ENCODE results near the gene IPO9.

The IPO9 gene

DNA sequence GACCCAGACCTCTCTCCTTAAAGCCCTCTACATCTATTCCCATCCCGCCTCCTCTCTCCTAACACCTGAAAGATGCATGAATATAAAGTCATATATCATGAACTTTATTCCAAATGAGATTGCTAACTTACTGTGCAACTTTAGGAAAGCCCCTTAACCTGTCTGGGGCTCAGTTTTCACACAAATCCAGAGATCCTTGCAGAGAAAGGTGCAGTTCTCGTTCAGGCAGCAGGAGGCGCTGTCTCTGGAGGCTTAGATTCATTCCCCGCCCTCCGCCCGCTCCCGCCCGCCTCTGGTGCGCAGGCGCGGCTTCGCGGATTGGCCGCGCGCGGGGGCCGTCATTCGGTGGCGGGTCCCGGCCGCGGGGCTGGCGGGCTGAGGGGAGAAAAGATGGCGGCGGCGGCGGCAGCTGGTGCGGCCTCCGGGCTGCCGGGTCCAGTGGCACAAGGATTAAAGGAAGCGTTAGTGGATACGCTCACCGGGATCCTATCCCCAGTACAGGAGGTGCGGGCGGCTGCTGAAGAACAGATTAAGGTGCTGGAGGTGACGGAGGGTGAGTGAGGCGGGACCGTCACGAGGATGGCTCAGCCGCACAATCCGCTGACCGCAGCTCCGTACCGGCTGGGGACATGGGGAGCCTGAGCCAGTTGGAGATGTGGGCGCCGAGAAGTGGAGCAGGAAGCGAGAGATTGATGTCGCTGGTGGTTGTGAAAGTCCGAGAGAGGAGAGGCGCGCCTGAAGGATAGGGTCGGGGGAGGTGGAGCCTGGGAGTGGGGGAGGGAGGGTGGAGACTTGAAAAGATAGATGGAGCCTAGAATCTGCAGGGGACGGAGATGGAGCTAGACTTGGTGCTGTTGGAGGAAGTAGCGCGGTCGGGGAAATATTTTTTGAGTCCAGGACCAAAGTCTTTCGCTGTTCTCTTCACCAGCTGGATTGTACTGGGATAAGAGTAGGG lies at the start of gene IPO9:
IPO9 (plus strand) TSS at position 338 of the 955 bp plus-strand sequence; CDS start at position 391, 53 bp downstream.
- peak; percentile 98 for DNase-seq

- DNase-seq: no peak
Observed at GRCh38 chr1:201779351-201779880, 49.5 kb upstream of the IPO9 start.

- DNase-seq: no peak
Observed at GRCh38 chr1:201780952-201781351, 48.0 kb upstream of the IPO9 start.

GRCh38 chr1:201781437-201781836 lies 47.5 kb upstream of the IPO9 start:
- DNase-seq: no peak

GRCh38 chr1:201782353-201782752 lies 46.6 kb upstream of the IPO9 start:
- no peak for DNase-seq

- no peak for DNase-seq
Observed at GRCh38 chr1:201783058-201783457, 45.9 kb upstream of the IPO9 start.

DNA sequence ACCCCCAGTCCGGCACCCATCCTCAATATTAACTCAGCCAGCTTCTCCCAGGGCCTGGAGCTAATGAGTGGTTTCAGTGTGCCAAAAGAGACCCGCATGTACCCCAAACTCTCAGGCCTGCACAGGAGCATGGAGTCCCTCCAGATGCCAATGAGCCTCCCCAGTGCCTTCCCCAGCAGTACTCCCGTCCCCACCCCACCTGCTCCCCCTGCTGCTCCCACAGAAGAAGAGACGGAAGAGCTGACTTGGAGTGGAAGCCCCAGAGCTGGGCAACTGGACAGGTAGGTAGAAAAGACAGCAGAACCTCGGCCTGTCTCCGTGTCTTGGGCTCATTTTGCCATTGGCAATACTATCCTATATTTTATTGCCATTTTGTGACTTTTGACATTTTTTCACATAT lies 45.4 kb upstream of the IPO9 start:
- no peak for DNase-seq

DNA sequence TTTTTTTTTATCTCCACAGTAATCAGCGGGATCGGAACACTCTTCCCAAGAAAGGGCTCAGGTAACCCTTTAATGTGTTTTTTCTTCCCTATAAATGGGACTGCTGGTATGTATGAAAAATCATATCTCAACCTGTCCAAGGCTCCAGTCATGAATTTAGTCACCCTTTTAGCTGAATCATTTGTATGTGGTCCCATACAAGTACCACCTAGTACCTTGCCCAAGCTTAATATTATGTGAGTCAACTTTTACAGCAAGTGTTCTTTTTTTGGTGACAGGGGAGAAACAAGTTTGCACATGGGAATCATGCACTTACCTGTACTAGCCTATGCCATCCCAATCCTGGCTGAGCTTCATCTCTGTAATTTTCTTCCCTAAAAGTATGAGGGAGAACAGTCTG lies 43.7 kb upstream of the IPO9 start:
- no peak for DNase-seq

GRCh38 chr1:201786824-201787223 lies 42.1 kb upstream of the IPO9 start:
- no peak for DNase-seq

DNA sequence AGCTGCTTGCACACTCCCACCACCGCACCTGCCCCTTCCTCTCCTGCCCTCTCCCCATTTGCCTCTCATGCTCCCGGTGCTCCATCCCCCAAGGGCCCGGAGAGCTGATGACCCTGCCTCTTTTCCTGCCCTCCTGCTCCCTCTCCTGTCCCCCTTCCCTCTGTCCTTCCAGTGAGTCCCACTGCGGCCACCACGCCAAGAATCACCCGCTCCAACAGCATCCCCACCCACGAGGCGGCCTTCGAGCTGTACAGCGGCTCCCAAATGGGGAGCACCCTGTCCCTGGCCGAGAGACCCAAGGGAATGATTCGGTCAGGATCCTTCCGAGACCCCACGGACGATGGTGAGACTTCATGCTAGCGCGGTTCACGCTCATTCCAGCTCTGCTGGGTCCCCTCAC lies 40.7 kb upstream of the IPO9 start:
- no peak for DNase-seq

DNA sequence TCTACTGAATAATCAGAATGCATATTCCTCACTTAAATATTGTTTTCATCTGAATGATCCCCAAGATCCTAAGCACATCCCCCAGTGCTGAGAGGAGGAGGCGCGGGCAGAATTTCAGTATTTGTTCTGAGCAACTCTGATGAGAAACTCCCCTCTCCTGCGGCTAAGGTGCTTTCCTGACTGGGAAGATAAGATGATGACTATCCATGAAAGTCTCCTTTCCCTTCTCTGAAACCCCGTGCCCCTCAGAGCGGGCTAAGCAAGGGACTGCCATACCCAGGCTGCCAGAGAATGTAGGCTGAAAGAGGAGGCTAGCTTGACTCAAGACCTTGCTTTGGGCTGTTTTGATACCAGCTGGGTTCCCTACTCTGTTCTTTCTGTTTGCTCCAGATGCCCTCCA lies 39.7 kb upstream of the IPO9 start:
- no peak for DNase-seq

DNA sequence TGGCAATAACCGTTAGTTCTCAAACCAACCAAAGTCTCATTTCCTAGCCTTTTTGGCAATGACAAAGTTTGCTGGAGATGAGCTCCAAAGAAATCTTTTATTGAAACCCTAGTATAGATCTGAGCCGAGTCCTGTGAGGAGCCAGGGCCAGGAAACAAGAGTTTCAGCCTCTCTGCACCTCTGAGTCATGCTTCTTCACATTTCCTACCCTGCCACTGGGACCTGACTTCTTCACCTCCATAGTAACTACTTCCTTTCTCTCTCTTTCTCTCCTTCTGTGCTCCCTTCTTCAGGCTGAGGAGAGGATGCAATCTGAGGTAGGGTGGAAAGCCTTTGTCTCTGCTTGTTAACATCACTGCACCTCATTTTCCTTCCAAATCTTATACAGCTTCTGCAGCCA lies 38.7 kb upstream of the IPO9 start:
- DNase-seq: no peak

DNA sequence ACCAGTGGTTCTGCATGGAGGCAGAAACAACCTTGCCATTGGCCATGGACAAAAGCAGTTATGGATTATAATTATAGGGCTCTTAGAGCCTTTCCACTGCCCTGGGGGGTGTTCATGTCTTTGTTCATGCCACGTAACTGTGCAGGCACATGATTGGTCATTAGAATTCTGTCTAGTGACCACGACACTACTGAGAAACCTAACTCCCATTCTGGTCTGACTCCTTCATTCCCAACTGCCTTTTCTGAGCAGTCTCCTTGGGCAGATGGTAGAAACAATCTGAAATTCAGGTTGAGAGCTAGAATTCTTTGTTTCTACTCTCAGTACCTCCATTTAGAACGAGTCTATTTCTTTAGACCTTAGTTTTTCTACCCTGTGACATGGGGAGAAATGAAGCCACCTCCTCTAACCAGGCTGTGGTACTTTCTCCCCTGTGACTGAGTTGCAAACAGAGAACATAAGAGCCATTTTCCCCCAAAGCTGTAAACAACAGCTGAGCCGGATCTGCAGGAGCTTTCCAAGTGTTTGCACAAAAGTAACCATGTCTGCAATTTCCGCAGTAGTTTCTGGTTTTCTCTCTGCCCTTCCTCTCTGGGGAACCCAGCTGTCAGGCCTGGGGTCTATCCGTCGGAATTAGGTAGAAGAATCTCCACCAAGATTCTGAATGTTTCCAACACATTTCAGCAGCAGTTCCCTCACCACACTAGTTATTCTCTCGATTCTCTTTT lies 37.7 kb upstream of the IPO9 start:
- DNase-seq: no peak

- no peak for DNase-seq
Observed at GRCh38 chr1:201791779-201792173, 37.2 kb upstream of the IPO9 start.

DNA sequence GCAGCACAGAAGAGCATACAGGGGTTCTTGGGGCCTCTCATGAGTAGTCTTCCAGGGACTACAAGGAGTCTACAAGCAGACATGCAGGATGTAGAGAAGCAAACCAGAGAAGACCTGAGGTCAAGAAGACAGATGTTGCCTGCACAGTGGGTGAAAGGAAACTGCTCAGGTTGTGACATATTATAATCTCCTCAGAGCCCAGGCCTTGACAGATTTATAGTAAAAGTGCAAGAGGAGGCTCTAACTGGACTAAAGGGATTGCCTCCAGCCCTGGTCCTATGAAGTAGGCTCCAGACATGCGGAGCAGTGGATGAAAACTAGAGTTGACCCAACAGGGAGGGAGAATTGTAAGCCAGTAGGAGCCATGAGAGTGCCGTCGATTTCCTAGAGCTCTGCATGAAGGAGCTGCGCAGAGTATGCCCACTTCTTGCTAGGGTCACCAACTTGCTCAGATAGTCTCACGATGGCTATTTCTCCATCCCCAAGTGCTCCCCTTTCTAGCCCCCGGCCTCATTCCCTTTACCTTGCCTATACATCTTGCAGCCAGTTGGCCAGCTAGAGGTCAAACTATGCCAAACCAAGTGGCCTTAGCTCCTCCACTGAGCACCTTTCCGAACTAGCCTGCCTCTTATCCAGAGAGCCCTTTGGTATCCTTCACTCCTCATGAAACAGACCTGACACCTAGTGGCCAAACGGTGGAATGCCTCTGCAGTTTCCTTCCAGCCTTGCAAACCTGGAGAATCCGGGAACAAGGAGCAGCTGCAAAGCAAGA lies 36.2 kb upstream of the IPO9 start:
- DNase-seq: peak; percentile 83

- no peak for DNase-seq
Observed at GRCh38 chr1:201793306-201793925, 35.5 kb upstream of the IPO9 start.

- DNase-seq: peak; percentile 24
Observed at GRCh38 chr1:201795066-201795465, 33.9 kb upstream of the IPO9 start.

- DNase-seq: no peak
Observed at GRCh38 chr1:201800246-201800645, 28.7 kb upstream of the IPO9 start.

DNA sequence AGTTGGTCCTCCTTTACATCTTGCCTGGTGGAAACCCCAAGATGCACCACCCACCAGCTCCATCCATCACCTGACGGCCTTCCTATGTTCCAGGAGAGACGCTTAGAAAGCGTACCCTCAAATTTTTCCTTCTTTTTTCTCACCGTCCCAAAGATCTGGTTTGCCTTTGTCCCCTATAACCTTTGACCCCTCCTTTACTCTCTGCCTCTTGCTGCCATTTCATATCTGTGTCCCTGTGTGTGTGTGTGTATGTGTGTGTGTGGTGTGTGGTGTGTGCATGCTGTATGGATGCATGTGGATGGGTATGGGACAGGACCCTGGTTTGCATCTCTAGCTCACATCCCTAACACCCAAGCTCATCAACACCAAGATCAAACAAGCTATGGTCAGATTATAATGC lies 22.2 kb upstream of the IPO9 start:
- no peak for DNase-seq

- no peak for DNase-seq
Observed at GRCh38 chr1:201807958-201808632, 20.9 kb upstream of the IPO9 start.

- DNase-seq: no peak
Observed at GRCh38 chr1:201808633-201808990, 20.3 kb upstream of the IPO9 start.

DNA sequence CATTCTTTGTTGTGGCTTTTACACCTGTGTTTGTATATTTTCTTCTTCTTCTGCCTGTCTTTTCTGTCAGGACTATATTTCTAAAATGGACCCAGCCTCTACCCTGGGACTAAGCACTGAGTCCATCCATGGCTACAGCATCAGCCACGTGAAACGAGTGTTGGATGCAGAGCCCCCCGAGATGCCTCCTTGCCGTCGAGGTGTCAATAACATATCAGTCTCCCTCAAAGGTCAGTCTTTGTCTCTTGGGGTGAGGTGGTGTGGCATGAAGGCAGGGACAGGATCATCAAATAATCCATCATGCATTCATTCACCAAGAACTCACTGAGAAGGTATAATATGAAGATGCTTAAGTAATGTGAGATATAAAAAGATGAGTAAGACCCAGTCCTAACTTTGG lies 19.1 kb upstream of the IPO9 start:
- no peak for DNase-seq

Measured in retina (tissue), 1 donor.